Fibroblast of gingiva (primary cell): ENCODE measurements around the gene USP47.

Experiments
- DNase-seq: peaks from one replicate; pipeline ENCODE4 v3.0.0-alpha.2; 2011; ENCODE audit warnings: low read depth

Gene USP47

GRCh38 chr11:11867720-11868119 is 25.9 kb downstream of the USP47 start:
- no peak for DNase-seq

DNA sequence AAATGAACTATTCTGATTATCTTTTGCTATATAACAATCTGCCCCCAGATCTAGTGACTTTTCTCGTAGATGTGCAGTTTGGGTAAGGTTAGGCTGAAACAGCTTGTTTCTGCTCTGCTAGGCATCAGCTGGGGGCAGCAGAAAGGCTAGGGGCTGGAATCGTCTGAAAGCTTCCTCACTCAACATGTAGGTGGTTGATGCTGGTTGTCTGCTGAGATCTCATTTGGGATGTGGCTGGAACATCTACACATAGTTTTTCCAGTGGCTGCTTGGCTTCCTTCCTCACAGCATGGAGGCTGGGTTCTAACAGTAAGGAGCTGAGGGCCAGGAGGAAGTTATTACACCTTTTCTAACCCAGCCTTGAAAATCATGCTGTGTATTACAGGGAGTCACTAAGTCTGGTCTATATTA is 30.2 kb downstream of the USP47 start:
- no peak for DNase-seq

GRCh38 chr11:11876458-11876857 is 34.7 kb downstream of the USP47 start:
- peak; percentile 3 for DNase-seq

GRCh38 chr11:11880179-11880578 is 38.4 kb downstream of the USP47 start:
- no peak for DNase-seq

DNA sequence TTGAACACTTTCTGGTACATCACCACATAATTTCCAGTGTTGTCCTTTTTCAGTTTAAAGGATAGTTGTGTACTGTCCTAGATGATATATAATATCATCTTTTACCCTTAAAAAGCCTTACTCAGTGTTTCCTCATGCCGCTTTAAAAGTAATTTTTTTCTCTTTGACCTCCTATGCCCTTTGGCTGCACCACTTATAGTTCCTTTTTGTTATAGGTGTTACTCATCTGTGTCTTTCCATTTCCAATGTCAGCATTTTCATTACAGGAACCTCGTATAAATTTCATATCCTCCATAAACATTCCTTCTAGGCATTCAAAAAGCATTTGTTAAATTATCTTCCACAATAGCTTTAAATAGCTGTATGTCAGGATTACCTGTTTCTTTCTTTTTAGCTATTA is 40.8 kb downstream of the USP47 start:
- no peak for DNase-seq

GRCh38 chr11:11884351-11884750 is 42.6 kb downstream of the USP47 start:
- no peak for DNase-seq

DNA sequence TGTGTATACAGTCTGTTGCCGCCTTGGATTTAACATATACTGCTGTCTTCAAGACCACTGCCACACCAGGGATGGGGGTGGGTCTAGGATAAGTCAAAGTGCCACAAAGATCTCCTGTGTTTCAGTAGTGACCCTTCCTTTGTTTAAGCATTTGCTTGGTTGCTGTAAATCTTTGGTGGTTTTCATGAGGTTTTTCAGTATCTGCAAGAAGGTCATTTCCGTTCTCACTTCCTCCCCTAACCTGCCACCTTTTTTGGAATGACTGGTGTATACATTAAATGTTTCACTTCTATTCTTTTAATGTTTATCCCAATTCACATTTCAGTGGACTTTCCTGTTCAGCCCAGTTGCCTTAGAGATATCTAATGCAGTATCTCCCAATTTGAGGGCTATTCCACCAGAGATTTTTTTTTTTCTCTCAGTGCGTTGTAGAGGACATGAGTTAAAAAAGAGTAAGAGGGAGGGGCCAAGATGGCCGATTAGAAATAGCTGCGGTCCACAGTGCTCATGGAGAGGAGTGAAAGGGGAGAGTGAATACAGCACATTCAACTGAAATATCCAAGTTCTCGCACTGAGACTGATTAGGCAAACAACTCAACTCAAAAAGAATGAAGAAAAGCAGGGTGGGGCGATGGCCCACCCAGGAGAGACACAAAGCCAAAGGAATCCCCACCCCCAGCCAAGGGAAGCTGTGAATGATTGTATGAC is 43.2 kb downstream of the USP47 start:
- no peak for DNase-seq

DNA sequence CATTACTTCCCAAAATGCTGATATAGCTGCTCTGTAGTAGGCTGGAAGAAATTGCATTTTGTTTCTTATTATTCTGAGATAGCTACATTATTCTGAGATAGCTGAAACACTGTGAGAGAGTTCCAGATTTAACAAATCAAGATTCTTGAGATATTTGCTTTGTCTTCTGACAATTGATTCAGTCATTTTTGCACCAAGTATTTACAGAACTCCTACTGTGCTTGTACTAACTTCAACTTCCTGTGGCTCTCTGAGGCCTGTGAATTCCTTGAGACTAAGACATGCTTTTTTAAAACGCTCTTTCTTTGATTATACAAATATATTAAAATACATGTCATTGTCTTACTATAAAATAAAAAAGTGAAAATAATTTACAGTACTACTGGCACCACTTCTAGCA is 52.7 kb downstream of the USP47 start:
- no peak for DNase-seq

DNA sequence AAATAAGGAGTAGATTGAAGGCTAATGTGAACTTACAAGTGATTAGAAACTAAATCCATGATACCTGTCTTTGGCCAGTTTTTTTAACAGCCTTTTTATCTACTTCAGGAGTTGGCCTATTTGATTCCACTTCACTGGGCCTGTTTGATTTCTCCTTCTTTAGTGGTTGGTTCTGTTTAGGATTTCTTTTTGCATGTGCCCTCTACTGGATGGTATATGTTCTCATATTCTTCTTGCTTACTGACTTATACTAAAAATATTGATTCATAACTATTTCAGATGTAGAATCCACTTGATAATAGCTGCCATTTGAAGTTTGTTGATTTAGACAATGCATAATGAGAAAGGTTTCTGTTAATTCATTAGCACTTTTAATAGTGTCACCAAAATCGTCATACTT is 53.9 kb downstream of the USP47 start:
- peak; percentile 20 for DNase-seq

DNA sequence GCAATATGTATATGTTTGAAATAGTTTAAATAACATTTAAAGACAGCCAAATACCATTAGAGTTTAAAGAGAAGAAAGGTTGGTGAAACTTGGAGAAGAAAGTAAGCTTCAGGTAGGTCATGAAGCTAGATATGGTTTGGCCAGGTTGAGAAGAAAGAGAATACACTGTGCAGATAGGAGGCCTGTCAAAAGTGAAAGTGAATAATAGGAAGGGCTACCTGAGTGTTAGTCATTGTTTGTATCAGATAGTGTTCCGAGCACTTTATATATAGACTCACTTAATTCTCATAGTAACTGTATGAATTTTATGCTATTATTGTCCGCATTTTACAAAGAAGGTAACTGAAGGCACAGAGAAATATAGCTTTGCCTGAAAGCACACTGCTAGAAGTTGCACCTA is 56.9 kb downstream of the USP47 start:
- DNase-seq: no peak

- no peak for DNase-seq
These were observed 57.6 kb downstream of the USP47 start for GRCh38 chr11:11899401-11899800.

DNA sequence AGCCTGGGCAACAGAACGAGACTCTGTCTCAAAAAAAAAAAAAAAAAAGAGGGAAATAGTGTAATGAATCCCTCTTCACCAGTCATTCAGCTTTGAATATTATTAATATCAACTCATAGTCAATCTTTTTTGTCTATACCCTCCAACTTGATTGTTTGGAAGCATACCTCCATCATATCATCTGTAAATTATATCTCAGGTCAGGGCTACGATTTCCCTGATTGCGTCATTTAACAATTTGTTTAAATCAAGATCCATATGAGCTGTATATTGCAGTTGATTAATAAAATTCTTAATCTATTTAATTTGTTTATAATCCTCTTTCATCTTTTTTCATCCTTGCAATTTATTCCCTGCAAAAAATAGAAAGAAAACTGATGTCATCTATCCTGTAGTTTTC is 60.2 kb downstream of the USP47 start:
- DNase-seq: no peak

DNA sequence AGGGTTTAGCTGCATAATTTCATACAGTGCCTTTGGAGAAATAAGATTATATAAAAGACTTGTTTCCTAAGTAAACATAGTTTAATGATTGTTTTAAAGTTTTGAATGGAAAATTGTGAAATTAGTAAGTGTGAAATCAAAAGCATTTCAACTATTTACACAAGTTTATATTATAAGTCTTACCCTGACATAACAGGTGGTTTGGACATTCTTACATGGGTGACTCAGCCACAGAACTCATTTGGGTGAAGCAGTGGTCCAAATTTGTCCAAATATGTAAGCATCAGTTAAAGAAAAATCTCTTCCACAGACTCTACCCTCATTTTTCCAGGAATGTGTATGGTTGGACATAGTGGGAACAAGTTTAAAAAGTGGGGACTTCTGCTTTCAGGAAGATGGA is 68.0 kb downstream of the USP47 start:
- DNase-seq: peak; percentile 41

- no peak for DNase-seq
These were observed 68.8 kb downstream of the USP47 start for GRCh38 chr11:11910541-11910940.

DNA sequence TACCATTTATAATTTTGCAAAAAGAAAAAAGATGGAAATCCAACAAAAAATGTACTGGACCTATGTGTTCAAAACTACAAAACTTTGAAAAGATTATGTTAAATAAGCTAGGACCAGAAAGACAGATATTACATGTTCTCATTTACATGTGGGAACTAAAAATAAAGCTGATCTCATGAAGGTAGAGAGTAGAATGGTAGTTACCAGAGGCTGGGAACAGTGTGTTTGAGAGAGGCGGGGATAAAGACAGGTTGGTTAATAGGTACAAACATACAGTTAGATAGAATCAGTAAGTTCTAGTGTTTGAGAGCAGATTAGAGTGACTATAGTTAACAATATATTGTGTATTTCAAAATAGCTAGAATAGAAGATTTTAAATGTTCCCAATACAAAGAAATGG is 71.6 kb downstream of the USP47 start:
- DNase-seq: no peak

DNA sequence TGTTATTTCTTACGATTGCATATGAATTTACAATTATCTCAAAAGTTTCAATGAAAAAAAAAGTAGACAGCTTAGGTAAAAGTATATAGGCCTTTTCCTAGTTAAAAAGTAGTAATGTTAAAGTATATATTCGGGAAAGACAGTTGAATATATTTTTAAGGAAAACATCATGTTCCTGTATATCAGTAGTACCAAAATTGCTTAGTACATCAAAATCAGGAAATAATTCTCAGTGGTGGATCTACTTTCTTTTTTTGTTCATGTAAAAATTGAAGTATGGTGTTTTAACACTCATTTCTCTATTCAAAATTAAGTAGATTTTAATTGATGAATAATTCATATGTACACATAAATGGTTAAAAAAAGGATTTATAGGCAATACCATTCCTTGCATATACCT is 73.9 kb downstream of the USP47 start:
- no peak for DNase-seq

- DNase-seq: peak; percentile 87
These were observed 75.2 kb downstream of the USP47 start for GRCh38 chr11:11916981-11917399.

- DNase-seq: no peak
These were observed 82.1 kb downstream of the USP47 start for GRCh38 chr11:11923828-11924227.

- DNase-seq: no peak
These were observed 88.1 kb downstream of the USP47 start for GRCh38 chr11:11929920-11930319.

DNA sequence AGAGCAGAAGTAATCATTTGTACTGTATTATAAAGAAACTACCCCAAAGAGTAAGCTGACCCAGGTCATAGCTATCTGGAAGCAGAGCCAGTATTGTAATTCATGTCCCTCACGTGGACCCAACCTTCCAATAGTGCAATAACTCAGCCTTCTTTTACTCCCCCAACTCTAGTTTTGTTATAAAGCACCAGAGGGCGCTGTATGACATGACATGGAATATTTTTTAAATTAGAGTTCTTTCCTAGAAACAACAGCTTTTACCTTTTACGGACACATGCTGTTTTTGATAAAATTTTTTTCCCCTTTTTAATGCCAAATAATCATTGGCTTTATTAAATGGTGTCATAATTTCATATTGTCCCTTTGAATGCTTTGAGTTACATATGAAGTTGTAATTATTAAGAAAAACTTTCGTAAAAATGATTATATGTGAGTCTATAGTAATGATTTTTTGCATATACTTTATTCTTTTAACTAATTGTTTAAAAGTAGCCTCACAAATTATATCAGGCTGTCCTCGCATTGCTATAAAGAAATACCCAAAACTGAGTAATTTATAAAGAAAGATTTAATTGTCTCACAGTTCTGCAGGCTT is 89.8 kb downstream of the USP47 start:
- DNase-seq: peak; percentile 56

DNA sequence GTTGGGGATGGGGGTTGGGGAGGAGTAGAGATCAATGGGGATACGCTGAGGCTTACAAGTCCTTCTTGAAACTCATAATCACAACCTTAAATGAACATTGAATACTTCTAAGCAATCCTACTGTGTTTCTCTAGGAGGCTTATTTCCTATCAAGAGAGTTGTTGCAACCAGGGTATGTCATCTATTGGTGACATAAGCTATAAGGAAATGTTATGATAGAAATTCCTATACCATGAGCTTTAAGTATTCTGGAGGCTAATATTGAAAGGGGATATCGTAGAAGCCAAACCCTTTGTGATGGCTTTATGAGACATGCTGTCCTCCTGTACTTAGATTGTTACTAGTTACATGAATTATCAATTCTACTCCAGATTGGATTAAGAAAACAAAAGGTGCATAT is 93.8 kb downstream of the USP47 start:
- no peak for DNase-seq

DNA sequence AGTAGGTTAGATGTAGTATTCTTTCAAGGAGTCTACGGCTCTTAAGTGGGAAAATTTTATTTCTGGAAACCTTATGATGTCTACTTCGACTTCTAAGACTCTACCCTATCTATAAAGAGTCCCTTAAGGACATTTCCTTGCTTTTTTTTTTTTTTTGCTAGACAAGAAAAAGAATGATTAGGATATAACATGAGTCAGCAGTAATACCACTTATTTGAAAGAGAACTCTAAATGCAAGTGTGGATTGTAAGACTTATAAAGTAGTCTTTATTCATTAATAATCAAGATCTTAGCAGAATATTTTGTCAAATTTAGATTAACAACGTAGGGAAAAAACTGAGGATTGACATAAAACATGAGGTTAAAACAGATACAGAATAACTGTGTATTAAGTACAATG is 95.7 kb downstream of the USP47 start:
- DNase-seq: no peak

DNA sequence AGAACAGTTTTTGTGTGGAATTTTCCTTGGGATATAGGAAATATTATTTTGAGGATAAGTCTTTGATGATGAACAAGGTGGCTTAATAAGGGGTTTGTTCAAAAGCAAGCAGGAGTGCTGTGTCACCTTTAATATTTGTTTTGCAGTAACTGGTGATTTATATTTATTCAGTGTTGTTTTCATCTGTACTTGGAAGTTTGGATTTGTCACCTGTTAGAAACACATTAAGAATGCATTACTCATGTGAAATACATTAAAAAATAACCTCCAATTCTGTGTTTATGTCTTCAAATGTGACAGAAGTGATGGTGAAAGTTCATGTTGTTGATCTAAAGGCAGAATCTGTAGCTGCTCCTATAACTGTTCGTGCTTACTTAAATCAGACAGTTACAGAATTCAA is 96.2 kb downstream of the USP47 start:
- no peak for DNase-seq

DNA sequence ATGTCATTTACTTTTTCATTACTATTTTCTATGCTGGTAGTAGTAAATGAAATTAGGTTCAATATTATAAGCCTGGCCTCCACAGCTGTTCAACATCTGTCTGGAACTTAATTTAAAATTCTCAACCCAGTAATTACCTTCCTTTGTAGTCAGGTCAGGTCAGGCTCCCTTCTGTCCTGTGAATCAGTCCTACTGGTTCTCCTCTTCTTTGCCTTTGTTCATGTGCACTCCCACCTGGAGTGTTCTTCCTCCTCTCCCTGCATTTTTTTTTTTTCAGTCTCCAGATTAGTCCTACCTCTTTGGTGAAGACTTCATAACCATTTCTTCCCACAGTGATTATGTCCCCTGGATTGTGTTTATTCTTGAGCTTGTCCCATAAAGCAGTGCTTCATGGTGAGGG is 98.8 kb downstream of the USP47 start:
- DNase-seq: no peak
